Lower leg skin (tissue), 4 donors: ENCODE results near the gene RPL4. TPM values are rescaled to one million over a fixed set of nuclear protein-coding genes. Genes with fewer than 3 reads are reported as not detected.

Experiments
- DNase-seq, 2 donors: peaks; one replicate each; pipeline ENCODE4 v3.0.0-alpha.2; 2019; ENCODE audit warnings: low spot score in 2 of 2
- H3K4me3 ChIP-seq: fragments of 200-600 bp; sonication (generic); 2 replicates; pipeline ENCODE4 v1.5.1; 2017; ENCODE audit warnings: mild to moderate bottlenecking, low read depth; ENCODE audit not compliant: poor library complexity, severe bottlenecking
- POLR2A ChIP-seq, 2 donors: fragments of 450-650 bp; IDR thresholded peaks; one replicate each; pipeline ENCODE4 v1.6.1; 2016 to 2017; ENCODE audit warnings: antibody characterized with exemption in 2 of 2, mild to moderate bottlenecking in 1 of 2, moderate library complexity in 1 of 2
- WGBS, 2 donors: methylation state at CpG; one replicate each; pipeline ENCODE4 v1.1.5; 2018; 5-methylcytosine and 5-hydroxymethylcytosine counted together
- intact Hi-C: fragments of 100-400 bp; cut with DNase I; formaldehyde crosslinking; loops from one replicate; pipeline ENCODE4 v1.15.0; 2023; ENCODE audit warnings: low total_unique reads
- total RNA-seq, 4 donors: library from RNA; depleted of rRNA; stranded (reverse); fragments of >200 nt; gene quantifications; one replicate each; pipeline ENCODE4 v1.1.0, GENCODE V29; 2016
- TF ChIP-seq, protein P1 (sequence below), 3 donors: fragments of 450-650 bp; IDR thresholded peaks; one replicate each; pipeline ENCODE4 v1.5.1; 2016; ENCODE audit warnings: antibody characterized with exemption in 3 of 3, mild to moderate bottlenecking in 3 of 3, moderate library complexity in 2 of 3

The RPL4 gene
- total RNA-seq, 4 donors from 2014 or later, result 4,479 to 8,244 (median 6,347) TPM

DNA sequence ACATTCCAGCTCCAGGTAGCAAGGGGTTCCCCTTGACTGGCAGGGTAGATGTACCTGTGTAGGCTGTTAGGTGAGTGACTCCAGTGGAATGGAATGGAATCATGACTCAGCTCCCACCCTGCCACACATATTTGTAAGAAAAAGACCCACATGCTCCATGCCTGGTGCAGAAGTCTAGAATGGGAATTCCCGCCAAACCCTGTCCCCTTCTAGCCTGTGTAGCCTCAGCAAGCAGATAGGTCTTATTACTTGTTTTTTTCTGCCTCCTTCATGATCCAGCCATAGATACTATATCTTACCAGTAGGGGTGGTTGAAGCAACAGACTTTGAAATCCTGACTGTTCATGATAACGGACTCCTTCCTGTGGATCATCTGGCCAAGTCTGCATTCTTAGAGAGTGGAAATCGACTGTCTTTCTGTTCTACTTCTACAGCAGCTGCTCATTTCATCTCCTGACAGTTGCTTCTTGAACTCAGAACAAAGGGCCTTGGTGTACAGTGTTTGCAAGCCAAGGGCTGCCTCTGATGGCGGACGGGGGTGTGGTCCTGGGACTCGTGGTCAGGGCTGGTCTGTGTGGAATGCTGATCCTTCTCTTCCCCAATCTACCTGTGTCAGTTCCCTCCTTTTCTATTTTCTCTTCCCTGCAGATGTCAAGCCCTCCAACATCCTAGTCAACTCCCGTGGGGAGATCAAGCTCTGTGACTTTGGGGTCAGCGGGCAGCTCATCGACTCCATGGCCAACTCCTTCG lies 23.4 kb downstream of the RPL4 start:
- WGBS, 2 donors, result 90 to 94% methylated on average over 10 of the region's 10 CpGs
- H3K4me3 ChIP-seq, result no peak overlapping the region
- DNase-seq, result no peak
- intact Hi-C loops, result no loop called here
- TF ChIP-seq, protein P1, sequence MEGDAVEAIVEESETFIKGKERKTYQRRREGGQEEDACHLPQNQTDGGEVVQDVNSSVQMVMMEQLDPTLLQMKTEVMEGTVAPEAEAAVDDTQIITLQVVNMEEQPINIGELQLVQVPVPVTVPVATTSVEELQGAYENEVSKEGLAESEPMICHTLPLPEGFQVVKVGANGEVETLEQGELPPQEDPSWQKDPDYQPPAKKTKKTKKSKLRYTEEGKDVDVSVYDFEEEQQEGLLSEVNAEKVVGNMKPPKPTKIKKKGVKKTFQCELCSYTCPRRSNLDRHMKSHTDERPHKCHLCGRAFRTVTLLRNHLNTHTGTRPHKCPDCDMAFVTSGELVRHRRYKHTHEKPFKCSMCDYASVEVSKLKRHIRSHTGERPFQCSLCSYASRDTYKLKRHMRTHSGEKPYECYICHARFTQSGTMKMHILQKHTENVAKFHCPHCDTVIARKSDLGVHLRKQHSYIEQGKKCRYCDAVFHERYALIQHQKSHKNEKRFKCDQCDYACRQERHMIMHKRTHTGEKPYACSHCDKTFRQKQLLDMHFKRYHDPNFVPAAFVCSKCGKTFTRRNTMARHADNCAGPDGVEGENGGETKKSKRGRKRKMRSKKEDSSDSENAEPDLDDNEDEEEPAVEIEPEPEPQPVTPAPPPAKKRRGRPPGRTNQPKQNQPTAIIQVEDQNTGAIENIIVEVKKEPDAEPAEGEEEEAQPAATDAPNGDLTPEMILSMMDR (IDR thresholded peaks at IDR 0.05), result no peak
- TF ChIP-seq POLR2A (IDR thresholded peaks at IDR 0.05), result no peak

DNA sequence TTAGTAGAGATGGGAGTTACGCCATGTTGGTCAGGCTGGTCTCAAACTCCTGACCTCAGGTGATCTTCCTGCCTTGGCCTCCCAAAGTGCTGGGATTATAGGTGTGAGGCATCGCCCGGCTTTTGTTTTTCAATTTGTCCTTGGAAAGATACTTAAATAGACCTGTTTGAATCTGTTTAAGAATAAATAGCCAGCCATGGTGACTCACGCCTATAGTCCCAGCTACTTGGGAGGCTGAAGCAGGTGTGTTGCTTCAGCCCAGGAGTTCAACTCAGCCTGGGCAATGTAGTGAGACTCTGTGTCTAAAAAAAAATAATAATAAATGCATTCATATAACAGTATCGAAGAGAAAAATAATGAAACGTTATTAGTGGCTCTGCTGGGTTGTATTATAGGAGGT lies 24.4 kb downstream of the RPL4 start:
- TF ChIP-seq POLR2A (IDR thresholded peaks at IDR 0.05), result no peak
- TF ChIP-seq, protein P1 (IDR thresholded peaks at IDR 0.05), result no peak
- no peak overlapping the region for H3K4me3 ChIP-seq
- intact Hi-C loops, result no loop called here
- peak in 1 of 2 donors; percentile 56 for DNase-seq
- WGBS, 2 donors, result 87% methylated on average over 6 of the region's 6 CpGs

DNA sequence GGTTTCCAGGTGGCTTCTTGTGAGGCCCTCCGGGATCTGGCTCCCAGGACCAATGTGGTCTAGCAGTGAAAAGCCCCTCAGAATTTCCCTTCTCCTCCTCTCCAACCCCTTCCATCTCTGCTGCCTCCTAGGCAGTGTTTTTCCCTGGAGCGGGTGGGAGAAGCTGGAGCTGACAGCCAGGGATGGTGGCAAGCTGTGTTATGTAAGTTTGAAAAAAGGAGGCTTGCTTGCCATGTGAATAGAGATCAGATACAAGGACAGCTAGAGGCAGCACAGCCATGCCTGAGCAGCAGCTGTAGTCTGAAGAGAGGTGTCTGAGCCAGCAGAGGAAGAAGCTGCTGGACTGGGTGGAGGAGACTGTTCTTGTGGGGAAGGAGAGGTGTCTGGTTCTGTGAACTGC lies 27.6 kb downstream of the RPL4 start:
- DNase-seq, result peak in 1 of 2 donors; percentile 74
- no peak for TF ChIP-seq POLR2A (IDR thresholded peaks at IDR 0.05)
- TF ChIP-seq, protein P1 (IDR thresholded peaks at IDR 0.05), result no peak
- H3K4me3 ChIP-seq, result no peak overlapping the region
- WGBS, 2 donors, result 45 to 64% methylated on average over 2 of the region's 2 CpGs
- intact Hi-C loops, result no loop called here

DNA sequence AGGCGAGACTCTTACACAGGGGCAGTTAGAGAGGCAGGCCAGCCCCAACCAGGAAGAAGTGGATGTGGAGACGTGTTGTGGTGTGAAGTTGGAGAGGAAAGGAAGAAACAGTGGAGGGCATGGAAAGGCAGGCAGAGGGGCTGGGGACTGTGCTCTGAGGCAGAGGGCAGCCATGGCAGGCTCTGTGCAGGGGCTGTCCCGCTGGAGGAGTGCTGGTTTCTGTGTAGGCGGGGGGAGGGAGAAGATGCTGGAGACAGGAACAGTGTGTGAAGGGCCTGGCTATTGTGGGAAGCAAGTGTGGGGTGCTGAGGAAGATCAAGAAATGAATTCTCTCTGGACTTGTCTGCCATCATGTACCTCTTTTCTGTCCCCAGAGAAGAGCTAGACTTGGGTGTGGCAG lies 28.1 kb downstream of the RPL4 start:
- peak in 1 of 2 donors; percentile 54 for DNase-seq
- TF ChIP-seq, protein P1 (IDR thresholded peaks at IDR 0.05), result no peak
- no peak for TF ChIP-seq POLR2A (IDR thresholded peaks at IDR 0.05)
- H3K4me3 ChIP-seq, result no peak overlapping the region
- 83 to 85% methylated on average over 4 of the region's 4 CpGs for WGBS, 2 donors
- intact Hi-C loops, result no loop called here

DNA sequence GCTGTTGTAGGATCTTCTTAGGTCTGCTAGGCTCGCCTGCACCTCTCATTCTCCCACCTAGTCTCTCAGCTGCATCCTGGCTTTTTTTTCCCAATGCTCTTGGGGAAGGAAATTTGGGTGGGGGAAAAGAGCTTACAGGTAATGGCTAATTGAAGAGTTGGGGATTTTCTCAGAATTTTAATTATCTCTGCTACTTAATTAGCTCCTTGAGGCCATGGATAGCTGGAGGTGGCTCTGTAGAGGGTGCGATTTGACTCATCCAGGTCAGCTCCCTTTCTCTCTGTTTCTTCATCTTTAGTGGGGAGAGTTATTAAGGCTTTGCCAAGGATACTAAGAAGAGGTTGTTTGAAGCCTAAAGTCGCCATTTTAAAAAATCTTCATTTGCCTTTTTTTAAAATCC lies 29.7 kb downstream of the RPL4 start:
- intact Hi-C loops, result no loop called here
- no peak overlapping the region for H3K4me3 ChIP-seq
- WGBS, 2 donors, result 69 to 76% methylated on average over 3 of the region's 3 CpGs
- TF ChIP-seq, protein P1 (IDR thresholded peaks at IDR 0.05), result no peak
- no peak for TF ChIP-seq POLR2A (IDR thresholded peaks at IDR 0.05)
- no peak for DNase-seq

DNA sequence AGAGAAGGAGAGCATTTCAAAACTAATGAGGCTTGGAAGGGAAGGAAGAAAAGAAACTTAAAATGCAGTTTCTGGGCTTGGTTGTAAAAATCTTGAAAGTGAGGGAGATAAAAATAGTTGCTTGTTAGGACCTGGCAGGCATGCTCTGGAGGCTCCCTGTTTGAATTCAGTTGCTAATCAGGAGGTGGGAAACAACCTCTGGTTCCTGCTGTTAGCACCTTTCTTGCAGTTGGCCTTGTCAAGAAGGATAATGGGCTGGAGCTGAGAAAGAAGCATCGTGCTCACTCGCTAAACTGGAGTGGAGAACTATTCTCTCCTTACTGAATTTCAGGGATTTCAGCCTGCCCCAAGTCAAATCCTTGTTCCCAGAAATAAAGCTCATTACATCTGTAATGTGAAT lies 30.5 kb downstream of the RPL4 start:
- intact Hi-C loops, result no loop called here
- no peak overlapping the region for H3K4me3 ChIP-seq
- WGBS, 2 donors, result 50 to 54% methylated on average over 2 of the region's 2 CpGs
- no peak for TF ChIP-seq POLR2A (IDR thresholded peaks at IDR 0.05)
- no peak for DNase-seq
